Erythroblast (primary cell): ENCODE results near the gene C9orf78.
A peak's percentile ranks its signal among the peaks of the same experiment; 100 is the strongest.

Experiments used
- GATA1 ChIP-seq: IDR thresholded peaks from 2 replicates; pipeline ENCODE4 v1.6.1; 2011; ENCODE audit warnings: low read depth, mild to moderate bottlenecking, control low read depth, low read length, moderate library complexity
- POLR2A ChIP-seq: IDR thresholded peaks from 2 replicates; pipeline ENCODE4 v1.6.1; 2011; ENCODE audit warnings: mild to moderate bottlenecking, low read length

GRCh38 chr9:129863059-129863690 lies 28.1 kb upstream of the C9orf78 start:
- TF ChIP-seq POLR2A (peak; percentile 50), GATA1 (peak; percentile 87)
